ENCODE data around the gene ATP6V0A4. TPM values are rescaled to one million over a fixed set of nuclear protein-coding genes. Genes with fewer than 3 reads are reported as not detected.

ATP6V0A4 gene
- total RNA-seq, 4 donors from 2014 or later, result not detected

DNA sequence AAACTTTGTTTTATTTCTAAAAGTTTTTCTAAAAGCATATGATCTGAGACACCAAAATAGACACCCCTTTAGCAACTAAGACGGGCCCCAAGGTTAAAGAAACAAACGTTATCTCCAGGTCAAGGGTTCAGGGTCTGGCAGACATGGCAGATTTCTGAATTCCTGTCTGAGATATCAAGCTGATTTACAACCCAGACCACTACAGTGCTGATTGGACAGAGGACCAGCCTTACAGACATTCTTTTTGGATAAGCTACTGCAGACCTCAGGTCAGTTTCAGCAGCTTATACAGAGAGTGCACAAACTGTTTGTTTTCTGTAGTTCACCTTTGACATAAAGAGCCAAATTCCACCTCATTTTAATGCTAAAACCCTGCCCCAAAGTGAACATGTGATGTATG is 131.6 kb downstream of the ATP6V0A4 start:
- no peak overlapping the region for H3K27ac ChIP-seq
- H3K36me3 ChIP-seq, result no peaks in the 10 kb centered on the region
- H3K9me3 ChIP-seq, result no peaks in the 10 kb centered on the region
- DNase-seq, result no peak
- WGBS, 2 donors (ENCODE audit: low coverage in 1 of 2), result 11 to 20% methylated on average over 2 of the region's 2 CpGs
- no peak overlapping the region for H3K4me3 ChIP-seq
- intact Hi-C loops (cut with DNase I; ENCODE audit: low total_unique reads) (no loop called here), in situ Hi-C loops (cut with MboI; ENCODE audit: low pct_ligation_motif_present in 1 of 4, low pct_unique_long_range_greater_than_20kb in 1 of 4, low sequenced_read_pairs in 3 of 4) (no loop called here)
- no peaks in the 10 kb centered on the region for H3K27me3 ChIP-seq
- H3K4me1 ChIP-seq, result peaks cover 0 to 3% (median 0%) of the 10 kb centered on the region in 4 donors
- TF ChIP-seq POLR2A (IDR thresholded peaks at IDR 0.05) (no peak), POLR2AphosphoS5 (IDR thresholded peaks at IDR 0.05) (no peak), EP300 (IDR thresholded peaks at IDR 0.05; ENCODE audit: low read depth) (no peak)
- TF ChIP-seq, protein P1, sequence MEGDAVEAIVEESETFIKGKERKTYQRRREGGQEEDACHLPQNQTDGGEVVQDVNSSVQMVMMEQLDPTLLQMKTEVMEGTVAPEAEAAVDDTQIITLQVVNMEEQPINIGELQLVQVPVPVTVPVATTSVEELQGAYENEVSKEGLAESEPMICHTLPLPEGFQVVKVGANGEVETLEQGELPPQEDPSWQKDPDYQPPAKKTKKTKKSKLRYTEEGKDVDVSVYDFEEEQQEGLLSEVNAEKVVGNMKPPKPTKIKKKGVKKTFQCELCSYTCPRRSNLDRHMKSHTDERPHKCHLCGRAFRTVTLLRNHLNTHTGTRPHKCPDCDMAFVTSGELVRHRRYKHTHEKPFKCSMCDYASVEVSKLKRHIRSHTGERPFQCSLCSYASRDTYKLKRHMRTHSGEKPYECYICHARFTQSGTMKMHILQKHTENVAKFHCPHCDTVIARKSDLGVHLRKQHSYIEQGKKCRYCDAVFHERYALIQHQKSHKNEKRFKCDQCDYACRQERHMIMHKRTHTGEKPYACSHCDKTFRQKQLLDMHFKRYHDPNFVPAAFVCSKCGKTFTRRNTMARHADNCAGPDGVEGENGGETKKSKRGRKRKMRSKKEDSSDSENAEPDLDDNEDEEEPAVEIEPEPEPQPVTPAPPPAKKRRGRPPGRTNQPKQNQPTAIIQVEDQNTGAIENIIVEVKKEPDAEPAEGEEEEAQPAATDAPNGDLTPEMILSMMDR (IDR thresholded peaks at IDR 0.05), result no peak

DNA sequence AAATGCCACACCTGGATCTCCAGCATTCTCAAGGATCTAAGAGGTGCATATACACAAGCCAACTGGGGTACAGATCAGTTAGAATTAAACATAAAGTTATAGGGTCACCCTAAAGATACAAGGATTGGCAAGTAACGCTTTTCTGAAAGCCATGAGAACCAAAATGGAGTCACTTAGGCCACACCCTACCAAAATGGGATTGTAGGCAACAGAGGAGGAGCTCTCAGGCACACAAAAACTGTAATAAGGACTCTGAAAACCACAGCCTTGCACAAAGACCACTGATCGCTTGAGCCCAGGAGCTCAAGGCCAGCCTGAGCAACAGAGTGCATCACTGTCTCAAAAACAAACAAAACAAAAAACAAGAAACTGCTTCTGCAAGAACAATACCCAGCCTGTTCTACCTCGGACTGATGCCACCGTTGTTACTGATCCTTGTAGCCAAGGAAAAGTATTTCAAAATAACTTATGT is 132.3 kb downstream of the ATP6V0A4 start:
- H3K27ac ChIP-seq, result peak overlapping the region in 1 of 4 donors; percentile 25
- DNase-seq, result no peak

DNA sequence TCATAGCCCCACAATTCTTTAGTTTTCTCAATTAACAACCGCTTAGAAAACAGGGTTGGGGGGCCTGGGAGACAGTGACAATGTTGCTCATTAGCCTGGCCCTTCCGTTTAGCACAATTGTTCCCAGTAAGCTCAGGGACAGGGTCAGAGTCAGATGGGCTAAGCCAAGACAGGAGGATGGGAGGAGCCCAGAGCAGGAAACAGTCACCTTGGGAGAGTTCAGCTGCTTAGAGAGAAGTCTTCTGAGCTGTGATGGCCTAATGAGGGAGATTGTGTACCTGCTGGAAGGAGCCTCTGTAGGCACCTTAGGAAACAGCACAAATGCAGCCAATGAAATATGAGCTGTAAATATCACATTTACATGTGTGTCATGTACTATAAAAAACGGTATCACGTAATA is 132.7 kb downstream of the ATP6V0A4 start:
- peak; percentile 24 for DNase-seq

More for the DNA sequence above, 132.3 kb downstream of the ATP6V0A4 start:
- in situ Hi-C loops (cut with MboI; ENCODE audit: low pct_ligation_motif_present in 1 of 4, low pct_unique_long_range_greater_than_20kb in 1 of 4, low sequenced_read_pairs in 3 of 4) (no loop called here), intact Hi-C loops (cut with DNase I; ENCODE audit: low total_unique reads) (no loop called here)
- Histone ChIP-seq H3K27me3 (no peaks in the 10 kb centered on the region), H3K36me3 (no peaks in the 10 kb centered on the region), H3K4me3 (no peak overlapping the region), H3K9me3 (no peaks in the 10 kb centered on the region), H3K4me1 (peaks cover 0 to 3% (median 0%) of the 10 kb centered on the region in 4 donors)
- TF ChIP-seq, protein P1 (IDR thresholded peaks at IDR 0.05), result no peak
- TF ChIP-seq EP300 (IDR thresholded peaks at IDR 0.05; ENCODE audit: low read depth) (no peak), POLR2A (IDR thresholded peaks at IDR 0.05) (no peak), POLR2AphosphoS5 (IDR thresholded peaks at IDR 0.05) (no peak)
- 53 to 62% methylated on average over 4 of the region's 4 CpGs for whole genome bisulfite sequencing, 2 donors (ENCODE audit: low coverage in 1 of 2)

More for the DNA sequence above, 132.7 kb downstream of the ATP6V0A4 start:
- no peaks in the 10 kb centered on the region for H3K27me3 ChIP-seq
- in situ Hi-C loops (cut with MboI; ENCODE audit: low pct_ligation_motif_present in 1 of 4, low pct_unique_long_range_greater_than_20kb in 1 of 4, low sequenced_read_pairs in 3 of 4), result no loop called here
- 58 to 76% methylated on average over 2 to 4 of the region's 4 CpGs for WGBS, 2 donors (ENCODE audit: low coverage in 1 of 2)
- H3K36me3 ChIP-seq, result no peaks in the 10 kb centered on the region
- intact Hi-C loops (cut with DNase I; ENCODE audit: low total_unique reads), result no loop called here
- H3K4me3 ChIP-seq, result no peak overlapping the region
- H3K27ac ChIP-seq, result peak overlapping the region in 1 of 4 donors; percentile 25
- TF ChIP-seq, protein P1 (IDR thresholded peaks at IDR 0.05), result no peak
- peak in 1 of 3 donors; percentile 28 for TF ChIP-seq POLR2AphosphoS5 (IDR thresholded peaks at IDR 0.05)
- TF ChIP-seq EP300 (IDR thresholded peaks at IDR 0.05; ENCODE audit: low read depth), result no peak
- peak; percentile 29 for TF ChIP-seq POLR2A (IDR thresholded peaks at IDR 0.05)
- no peaks in the 10 kb centered on the region for H3K9me3 ChIP-seq
- H3K4me1 ChIP-seq, result peaks cover 0 to 3% (median 0%) of the 10 kb centered on the region in 4 donors
